Fibroblast of mammary gland (primary cell): Measurements from ENCODE around the gene SMTNL1.

Experiments used
- DNase-seq: peaks from one replicate; pipeline ENCODE4 v3.0.0-alpha.2; 2010; ENCODE audit warnings: low read depth
- H3K4me3 ChIP-seq: 2 replicates; pipeline ENCODE4 v1.5.1; 2011; ENCODE audit warnings: low read depth, mild to moderate bottlenecking, low read length, moderate library complexity; ENCODE audit not compliant: control insufficient read depth
- CTCF ChIP-seq: conservative IDR thresholded peaks from 2 replicates; pipeline ENCODE4 v1.5.1; 2011; ENCODE audit warnings: low read depth, low read length, inconsistent platforms; ENCODE audit not compliant: control insufficient read depth, insufficient read depth

SMTNL1 gene

GRCh38 chr11:57508341-57509170 is 28.8 kb upstream of the SMTNL1 start:
- no peak for DNase-seq
- H3K4me3 ChIP-seq = no peak overlapping the region
- no peak for TF ChIP-seq CTCF

DNA sequence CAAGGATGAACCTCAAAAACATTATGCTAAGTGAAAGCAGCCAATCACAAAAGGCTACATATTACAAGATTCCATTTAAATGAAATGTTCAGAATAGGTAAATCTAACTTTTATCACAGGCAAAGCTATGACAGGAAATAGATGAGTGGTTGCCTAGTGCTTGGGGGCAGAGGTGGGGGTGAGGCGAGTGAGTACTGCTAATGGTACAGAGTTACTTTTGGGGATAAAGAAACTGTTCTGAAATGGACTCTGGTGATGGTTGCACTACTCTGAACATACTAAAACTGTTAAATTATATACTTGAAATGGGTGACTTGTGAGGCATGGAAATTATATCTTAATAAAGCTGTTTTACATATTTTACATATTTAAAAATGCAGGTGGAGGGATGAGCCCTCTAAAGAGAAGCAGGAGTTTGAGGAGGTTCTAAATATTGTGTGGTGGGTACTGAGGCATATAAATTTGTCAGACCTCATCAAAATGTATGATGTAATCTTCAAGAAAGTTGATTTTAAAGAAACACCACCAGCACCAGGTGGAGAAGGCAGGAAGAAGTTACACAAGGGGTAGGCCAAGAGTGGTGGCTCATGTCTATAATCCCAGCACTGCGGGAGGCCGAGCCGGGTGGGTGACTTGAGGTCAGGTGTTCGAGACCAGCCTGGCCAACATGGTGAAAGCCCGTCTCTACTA is 25.5 kb upstream of the SMTNL1 start:
- H3K4me3 ChIP-seq = no peak overlapping the region
- TF ChIP-seq CTCF = no peak
- DNase-seq = no peak

DNA sequence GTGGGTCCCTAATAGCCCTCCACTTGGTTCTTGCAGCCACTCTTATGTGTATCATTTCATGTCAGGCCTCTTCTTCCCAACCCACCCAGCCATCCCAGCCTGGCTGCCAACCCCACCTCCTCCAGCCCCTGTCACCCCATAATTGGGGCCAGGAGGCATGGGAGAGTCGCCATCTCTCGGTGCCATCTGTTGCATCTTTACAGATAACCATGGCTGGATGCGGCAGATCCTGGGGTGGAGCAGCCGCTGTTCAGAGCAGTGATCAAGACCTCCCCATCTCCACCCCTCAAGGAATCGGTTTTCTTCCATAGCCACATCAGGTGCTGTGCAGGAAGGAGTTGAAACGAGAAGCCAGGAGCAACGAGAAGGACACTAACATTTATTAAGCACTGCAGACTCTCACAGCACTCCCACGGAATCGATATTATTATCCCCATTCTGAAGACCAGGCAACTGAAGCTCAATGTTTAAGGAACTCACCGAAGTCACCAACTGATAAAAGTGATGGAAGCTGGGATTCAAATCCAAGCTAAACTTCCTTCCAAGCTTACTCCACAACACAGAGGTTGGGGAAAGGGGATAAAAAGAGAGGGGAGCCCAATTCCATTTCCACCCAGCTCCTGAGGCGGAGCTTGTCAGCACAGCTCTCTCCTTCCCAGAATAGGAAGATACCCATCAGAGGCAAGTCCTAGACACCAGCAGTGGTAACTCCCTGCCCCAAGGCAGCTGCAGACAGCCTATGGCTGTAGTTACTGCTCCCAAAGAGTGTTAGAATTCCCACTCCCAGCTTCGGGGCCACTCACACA is 24.5 kb upstream of the SMTNL1 start:
- DNase-seq = no peak
- H3K4me3 ChIP-seq = no peak overlapping the region
- no peak for TF ChIP-seq CTCF

GRCh38 chr11:57513452-57513795 is 24.0 kb upstream of the SMTNL1 start:
- no peak overlapping the region for H3K4me3 ChIP-seq
- no peak for TF ChIP-seq CTCF
- no peak for DNase-seq

DNA sequence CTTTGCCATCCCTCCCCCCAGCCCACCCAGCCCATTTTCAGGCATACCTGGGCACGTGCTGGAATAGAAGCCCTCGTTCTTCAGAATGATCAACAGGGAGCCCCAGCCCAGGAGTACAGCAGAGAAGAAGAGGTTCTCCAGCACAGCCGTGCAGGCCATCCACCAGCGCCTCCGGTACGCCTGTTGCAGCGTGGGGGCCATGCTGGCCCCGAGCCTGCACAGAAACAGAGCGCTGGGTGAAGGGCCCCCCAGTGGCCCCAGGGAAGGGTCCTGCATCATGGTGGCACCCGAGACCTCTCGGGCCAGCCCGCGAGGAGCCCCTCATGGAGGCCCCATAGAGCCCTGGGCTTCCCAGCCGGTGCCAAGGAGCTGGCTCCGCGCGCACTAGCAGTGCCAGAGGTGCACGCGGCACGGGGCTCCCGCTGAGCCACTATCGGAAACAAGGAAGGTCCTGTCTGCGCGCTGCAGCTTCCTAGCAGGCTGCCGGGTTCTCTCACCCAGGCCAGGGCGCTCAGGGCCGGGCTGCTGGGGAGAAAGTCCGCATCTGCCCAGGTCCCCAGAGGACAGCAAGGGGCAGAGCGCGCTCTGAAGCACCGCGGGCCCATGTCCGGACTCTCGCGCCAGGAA is 23.4 kb upstream of the SMTNL1 start:
- peak; percentile 35 for DNase-seq
- H3K4me3 ChIP-seq = peak overlapping the region; percentile 84
- TF ChIP-seq CTCF = no peak

DNA sequence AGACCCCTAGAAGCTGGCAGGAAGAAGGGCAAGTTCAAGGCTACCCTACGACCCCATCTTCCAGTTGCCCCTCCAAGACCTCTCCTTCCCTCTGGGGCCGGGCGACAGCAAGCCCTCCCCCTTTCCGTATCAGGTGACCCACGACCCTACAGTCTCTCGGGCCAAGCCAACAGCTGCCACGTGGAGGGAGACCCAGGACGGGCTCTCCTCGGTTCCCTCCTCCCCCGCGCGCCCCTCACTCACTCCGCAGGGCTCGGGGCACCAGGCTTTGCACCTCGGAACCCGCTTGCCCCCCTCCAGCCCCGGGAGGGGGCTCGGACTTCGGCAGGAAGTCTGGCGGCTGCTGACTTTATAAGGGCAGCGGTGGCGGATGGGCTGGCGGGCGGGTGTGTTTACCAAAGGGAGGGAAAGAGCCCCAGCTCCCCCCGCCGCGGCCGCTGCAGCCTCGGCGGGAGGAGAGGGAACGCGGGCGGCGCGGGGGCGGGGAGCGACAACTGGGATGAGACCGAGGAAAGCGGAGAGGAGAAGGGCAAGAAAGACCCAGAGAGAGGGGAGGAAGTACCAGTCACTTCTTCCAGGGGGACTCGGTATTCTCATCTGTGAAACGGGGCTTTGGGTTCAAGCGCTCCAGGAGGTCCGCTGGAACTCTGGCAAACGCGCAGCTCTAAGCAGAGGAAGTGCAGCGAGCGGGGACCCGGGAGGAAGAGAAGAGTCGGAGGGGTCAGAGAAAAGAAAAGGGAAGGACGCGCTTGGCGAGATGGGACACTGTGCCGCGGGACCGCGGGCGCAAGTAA is 22.7 kb upstream of the SMTNL1 start:
- H3K4me3 ChIP-seq = peak overlapping the region; percentile 84
- TF ChIP-seq CTCF = no peak
- DNase-seq = peak; percentile 27
